ENCODE data around the gene TSHZ2.

TSHZ2 gene

DNA sequence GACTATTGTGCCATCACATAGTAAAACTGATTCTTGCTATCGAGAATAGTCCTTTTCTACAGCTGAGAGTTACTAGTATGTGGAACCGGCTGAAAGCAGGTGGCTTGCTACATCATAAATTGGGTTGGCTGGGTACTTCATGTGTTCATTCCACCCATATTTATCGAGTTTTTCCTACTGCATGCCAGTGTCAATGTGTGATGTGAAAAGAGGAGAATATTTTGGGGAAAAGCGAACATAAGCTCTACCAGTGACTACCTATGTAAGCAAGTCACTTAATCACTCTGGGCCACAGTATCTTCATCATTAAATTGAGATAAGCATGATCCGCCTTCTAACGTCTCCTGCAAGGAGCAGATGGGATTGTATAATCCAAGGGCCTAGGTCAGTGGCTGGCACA, 61.0 kb downstream of the TSHZ2 start:
- DNase-seq: no peak

DNA sequence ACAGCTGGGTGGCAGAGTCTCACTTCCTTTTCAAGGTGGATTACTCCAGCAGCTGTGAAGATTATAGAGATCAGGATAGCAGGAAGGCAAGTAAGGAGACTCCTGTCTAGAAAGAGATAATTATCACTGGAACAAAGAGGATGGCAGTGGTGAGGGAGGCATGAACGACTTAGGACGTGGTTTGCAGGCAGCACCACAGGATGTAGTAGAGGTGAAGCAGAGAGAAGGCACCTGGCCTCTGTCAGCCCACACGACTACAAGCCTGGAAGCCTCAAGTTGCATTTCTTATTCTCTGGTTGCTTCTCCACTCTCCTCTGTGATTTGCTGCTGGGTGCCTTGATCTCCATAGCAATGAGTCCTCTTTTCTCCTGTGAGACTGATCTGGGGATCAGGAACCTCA, 62.7 kb downstream of the TSHZ2 start:
- peak; percentile 21 for DNase-seq

DNA sequence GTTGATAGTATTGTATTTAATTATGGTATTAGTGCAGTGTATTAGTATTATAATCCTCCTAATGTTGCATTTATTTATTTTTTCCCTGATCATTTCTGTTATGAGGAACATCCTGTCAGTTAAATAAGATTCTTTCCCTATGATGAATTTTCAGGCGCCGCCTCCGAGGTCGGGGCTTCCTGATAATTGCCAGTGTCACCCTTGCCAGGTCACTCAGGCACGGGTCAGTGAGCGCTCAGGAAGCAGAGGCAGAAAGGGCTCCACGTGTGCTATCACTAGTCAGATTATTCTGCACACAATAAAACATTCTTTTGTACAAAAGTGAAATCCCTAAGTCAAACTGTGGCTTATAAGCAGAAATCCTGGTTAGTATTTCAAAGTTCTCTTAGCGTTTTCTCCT, 64.8 kb downstream of the TSHZ2 start:
- DNase-seq: no peak

DNA sequence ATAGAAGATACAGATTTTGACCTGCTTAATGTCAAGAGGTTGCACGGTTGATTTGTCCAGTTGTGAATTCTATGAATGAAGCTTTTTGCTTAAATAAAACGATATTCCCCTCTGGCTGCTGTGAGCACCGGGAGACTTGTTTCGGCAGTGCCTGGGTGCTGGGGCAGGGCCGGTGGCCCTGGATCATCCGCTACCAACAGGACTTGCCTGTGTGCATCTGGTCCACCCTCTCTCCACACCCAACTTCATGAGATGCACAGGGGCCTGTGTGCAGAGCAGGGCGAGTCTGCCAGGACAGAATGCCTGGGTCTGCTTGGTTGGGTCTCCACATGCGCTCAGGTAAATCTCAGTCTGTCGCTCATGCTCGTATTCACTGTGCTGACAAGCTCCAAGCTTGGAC, 65.5 kb downstream of the TSHZ2 start:
- DNase-seq: no peak

DNA sequence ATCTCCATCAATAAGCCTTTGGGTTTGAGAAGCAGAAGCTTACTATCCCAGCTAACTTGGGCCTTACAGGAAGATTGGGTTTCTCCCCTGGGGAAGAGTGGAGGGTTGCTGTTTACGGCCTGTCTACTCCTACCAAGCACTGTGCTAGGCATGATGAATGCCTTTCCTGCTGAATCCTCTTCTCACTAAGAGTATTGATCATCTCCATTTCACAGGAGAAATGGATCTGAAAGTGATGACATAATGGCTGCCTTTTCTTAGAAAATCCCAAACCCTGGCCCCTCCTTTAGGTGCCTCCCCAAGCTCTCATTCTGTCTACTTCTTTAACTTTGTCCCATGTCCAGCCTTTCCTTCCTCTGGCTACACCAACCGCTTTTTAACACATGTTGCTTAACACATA, 66.1 kb downstream of the TSHZ2 start:
- DNase-seq: no peak

DNA sequence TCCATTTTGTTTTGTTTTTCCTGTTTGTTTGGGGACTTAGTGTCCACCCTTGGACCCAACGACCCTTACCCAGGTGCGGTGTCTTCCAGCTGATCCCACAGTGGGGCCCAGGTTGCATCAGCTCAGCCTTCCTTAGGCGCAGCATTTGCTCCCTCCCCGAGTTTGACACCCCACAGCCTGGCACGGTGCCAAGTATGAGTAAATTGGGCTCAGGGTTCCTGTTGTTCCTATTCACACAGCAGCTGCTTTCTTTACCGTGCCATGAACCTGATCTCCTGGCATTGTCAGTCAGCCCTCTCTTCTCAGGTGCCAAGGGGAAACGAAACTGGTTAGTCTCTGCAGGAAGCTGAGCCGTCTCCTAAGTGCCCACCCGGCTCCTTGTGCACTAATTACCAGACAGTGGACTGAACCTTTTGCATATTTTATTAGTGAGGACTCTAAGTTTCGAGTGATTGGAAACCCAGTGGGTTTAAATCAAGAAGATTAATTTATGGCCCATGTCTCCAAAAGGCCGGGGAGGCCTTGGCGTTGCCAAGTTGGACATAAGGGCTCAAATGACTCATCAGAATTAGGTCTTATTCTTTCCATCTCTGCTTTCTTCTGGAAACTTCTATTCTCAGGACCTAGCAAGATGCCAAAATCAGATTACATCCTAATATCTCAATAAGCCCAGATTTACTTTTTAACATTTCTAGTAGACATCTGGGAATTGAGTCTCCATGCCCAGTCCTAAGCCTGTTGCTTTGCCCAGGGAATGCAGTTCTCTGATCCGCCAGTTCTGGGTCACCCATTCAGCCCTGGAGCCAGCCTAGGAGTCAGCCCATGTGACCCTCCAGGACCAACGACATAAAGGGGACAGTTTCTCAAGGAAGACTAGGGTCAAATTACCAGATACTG, 68.8 kb downstream of the TSHZ2 start:
- DNase-seq: no peak

DNA sequence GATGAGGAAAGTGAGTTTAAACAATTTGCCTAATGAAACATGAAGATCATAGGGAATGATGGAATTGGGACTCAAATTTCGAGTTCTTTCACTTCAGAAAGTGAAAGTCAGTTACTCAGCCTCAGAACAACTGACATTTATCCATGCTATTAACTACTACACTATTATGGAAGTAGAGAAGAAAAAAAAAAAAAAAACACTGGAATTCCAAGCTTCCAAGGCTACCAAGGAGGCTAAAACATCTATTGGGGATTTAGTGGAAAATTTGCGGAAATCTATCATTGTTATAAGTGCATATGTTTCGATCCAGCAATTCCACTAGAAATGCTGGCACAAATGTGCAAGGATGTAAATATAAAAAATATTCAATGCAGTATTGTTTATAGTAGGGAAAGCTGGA, 70.4 kb downstream of the TSHZ2 start:
- DNase-seq: no peak

DNA sequence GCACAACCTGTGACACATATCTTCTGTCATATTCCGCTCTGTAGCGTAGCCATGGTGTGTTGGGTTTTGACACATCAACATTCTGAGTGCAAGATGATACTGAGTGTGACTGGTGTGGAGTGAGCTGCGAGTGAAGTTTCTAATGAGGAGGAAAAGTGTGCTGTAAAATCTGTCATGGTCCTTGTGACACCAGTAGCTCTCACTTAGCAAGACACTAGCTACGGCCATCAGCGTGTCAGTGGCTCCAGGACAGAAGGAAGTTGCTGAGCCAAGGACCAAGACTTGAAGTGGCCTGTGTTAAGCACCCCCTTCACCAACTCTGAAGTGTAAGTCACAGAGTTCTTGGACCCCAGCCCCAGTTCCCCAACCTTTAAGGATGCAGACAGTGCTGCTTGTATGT, 72.1 kb downstream of the TSHZ2 start:
- DNase-seq: no peak

DNA sequence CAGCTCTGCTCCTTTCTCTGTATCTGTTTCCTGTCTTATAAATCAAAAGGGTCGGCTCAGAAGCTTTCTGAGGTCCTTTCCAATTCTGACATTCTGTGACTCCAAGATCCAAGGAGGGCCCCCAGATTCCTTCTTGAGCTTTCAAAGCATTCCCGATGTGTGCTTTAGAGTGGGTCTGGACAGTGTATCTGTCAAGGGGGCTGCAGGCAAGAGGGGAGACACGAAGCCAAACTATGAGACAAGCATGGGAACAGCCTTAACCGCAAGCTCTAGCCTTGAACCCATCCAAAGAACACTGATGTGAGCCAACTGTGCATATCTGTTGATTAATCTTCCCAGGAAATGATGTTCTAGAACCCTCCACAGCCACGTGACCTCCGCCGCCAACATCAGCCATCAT, 73.8 kb downstream of the TSHZ2 start:
- no peak for DNase-seq

DNA sequence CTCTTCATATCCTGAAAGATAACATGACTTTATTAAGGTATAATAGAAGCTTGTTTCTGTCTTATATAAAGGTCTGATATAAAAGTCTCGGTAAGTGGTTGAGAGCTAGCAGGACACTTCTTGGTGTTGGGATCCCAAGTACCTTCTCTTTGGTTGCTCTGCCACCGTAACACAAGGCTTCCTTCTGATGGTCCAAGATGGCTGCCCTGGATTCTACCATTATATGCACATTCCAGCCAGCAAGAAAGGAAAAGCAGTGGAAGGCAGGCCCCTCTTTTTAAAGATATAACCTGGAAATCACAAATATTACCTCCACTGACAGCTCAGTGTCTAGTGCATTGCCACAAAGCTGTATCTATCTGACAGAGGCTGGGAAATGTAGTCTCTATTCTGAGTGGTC, 75.0 kb downstream of the TSHZ2 start:
- no peak for DNase-seq

DNA sequence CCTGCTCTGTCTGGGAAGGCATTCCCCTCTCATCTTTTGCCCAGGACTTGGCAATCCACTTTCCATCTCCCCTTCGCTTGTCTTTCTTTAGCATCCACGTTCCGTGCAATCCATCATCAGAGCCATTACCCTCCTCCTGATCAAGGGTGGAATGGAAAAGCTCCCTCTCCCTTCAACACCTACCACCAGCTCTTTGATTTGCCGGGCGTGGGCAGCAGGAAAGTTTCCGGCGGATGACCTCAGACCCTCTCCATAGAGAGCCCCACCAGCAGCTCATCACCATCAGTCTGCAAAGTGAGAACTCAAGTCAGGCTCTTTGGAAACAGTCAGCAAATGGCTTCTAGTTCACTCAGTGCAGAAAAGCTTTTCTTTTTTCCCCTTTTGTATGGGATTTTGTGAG, 76.2 kb downstream of the TSHZ2 start:
- no peak for DNase-seq

DNA sequence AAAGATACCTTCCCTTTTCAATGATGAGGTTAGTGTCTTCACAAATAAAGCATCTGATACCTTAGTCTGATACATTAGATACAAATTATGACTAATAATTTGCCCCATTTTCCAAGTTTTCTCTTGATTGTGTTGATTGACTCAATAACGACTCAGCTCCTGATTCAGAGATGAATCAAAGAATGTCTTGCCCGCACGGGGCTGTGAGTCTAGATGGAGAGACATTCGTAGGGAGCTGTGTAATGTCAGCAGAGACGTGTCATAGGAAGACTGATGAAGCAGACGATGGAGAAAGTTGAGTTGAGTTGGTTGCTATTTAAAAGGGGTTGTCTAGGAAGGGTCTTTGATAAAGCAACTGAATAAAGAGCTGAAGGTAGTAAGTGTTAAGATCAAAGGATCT, 78.2 kb downstream of the TSHZ2 start:
- peak; percentile 65 for DNase-seq

DNA sequence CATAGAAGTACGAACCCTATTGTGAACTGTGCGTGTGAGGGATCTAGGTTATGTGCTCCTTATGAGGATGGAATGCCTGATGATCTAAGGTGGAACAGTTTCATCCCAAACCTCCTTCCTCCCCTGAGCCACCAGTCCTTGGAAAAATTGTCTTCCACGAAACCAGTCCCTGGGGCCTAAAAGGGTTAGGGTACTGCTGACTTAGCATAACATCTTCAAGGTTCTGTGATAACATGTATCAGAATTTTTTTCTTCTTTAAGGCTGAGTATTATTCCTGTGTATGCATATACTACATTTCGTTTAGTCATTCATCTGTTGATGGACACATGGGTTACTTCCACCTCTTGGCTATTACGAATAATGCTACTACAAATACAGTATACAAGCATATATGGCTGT, 80.2 kb downstream of the TSHZ2 start:
- DNase-seq: no peak

DNA sequence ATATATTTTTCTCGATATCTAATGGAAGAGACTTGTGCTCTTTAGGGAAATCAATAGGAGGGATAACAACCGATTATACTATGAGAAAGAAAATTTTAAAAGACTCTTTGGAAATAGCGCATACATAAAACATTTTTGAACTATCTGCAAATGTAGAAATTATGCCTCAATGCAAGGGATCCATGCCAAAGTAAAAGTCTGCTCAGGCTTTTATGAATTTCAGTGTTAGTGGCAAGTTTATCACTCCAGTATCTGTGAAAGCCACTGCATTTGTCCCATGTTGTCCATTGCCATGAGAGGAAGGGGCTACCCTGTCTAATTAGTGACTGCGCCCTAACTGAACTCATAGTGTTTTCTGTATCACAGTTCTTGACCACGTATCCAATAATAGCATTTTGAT, 81.4 kb downstream of the TSHZ2 start:
- DNase-seq: no peak

DNA sequence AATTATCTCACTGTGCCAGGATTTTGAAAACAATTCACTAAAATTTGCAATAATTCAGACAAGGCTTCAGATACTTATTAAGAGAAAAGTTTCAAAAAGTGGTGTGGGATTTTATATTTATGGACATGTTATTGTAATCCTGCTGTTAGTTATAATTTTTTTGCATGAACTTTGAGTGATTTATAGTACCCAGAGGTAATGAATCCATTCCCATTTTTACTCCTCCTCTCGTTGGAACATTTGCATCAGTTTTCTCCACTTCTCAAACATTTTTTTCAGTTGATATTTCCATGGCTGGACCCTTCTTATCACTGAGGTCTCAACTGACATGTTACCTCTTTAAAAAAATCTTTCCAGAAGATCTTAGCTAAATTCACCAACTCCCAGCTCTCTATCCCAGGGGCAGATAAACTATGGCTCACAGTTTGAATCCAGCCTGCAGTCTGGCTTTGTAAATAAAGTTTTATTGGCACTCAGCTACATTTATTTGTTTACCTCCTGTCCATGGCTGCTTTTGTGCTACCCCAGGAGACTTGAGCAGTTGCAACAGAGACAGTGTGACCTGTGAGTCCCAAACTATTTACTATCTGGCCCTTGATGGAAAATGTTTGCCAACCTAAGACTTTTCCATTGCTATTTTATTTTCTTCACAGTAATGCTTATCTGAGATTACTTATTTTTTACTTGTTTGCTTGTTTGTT, 83.4 kb downstream of the TSHZ2 start:
- no peak for DNase-seq

DNA sequence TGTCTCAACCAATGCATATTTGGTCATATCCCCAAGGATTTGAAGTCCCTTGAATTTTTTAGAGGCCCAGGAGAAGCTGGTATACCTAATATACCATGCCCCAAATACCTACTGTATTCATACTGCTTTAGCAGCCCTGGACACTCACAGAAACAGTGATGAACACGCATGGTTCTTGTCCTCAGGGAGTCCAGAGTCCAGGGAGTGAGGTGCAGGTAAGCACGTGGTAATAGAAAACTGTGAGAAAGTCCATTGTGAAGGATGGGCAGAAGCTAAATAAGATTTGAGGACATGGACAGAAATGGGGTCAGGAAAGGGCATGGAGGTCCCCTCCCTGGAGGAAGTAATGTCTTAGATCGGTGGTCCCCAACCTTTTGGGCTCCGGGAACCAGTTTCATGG, 85.4 kb downstream of the TSHZ2 start:
- DNase-seq: no peak

DNA sequence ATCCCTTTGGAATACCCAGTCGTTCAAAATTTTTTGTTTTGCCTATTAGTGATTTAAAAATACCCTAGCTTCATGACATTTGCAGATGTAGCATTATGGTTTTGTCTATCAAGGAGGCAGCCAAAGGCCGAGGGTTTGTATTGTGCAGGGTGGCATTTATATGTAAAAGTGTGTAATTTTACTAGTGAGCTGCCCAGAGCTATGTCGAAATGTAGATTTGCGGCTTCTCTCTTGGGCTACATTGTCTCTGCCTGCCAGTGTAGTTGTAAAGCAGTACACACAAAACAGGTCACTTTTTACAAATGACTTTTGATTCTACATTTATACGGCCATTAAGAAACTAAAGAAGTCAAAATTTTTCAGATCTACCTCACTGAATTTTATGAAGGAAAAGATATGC, 87.7 kb downstream of the TSHZ2 start:
- no peak for DNase-seq

DNA sequence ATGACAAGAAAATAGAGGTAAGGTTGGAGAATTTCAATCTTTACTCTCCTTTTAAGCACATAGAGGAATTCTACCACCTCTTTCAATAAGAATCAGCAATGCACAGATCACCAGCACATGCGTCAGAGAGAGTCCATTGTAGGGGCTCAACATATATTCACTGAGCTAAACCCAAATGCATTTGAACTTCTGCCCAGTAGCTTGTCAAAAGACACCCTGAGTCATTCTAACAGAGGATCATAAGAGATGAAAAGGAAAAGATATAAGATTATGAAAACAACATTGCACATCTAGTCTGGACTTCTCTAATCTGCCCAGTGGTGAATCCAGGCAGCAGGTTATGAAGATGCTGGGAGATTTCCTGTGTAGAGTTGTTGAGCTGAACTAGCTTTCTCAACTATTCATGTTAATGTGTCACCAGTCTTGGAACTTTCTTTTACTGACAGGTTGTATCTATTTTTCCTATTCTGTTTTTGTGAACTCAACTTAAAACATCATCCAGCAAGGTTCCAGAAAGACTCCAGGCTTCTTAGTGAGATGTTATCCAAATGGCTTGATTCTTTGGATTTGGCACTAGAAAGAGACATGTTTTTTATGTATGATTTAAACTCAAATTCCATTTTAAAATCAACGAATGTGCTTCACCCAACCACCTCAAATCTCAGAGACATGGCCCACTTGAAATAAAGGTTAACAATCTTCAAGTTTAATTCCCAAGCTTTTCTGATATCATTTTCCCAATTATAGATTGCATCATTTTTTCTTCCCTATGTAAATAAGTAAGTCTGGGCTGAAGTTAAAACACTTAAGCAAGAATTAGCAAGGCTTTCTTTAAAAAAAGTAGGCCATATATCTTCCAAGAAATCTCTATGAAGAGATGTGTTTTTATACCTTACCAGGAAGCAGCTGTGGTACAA, 89.3 kb downstream of the TSHZ2 start:
- no peak for DNase-seq

DNA sequence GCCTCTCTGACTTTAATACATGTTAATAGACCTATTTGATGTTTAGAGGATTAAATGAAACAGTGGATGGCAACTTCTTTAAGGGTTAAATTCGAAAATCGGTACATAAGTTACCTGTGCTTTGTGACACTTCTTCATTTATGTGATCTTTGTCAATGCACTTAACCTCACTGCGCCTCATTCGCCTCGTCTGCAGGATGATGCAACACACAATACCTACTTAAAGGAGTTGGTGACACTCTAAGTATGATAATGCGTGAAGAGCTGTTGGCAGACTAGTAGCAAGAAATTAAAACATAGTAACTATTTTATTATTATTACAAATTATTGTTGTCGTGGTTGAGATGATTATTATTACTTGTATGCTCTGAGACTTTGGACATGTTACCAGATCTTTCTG, 92.8 kb downstream of the TSHZ2 start:
- DNase-seq: no peak

DNA sequence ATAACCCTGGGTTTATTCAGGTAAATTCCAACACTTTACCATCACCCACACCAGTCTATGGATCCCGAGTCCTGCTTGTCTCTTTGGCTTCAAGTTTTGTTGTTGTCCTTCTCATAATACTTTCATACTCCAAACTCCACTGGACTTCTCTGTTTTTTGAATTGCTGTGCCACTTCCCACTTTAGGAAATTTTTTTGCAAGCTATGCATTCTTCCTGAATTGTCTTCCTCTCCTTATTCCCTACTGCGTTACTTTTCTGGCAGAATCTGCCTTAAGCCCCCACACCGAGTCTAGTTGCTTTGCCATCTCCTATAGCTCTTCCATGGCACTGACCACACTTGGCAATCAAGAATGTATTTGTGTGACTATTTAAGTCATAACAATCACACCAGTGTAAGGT, 96.1 kb downstream of the TSHZ2 start:
- no peak for DNase-seq

DNA sequence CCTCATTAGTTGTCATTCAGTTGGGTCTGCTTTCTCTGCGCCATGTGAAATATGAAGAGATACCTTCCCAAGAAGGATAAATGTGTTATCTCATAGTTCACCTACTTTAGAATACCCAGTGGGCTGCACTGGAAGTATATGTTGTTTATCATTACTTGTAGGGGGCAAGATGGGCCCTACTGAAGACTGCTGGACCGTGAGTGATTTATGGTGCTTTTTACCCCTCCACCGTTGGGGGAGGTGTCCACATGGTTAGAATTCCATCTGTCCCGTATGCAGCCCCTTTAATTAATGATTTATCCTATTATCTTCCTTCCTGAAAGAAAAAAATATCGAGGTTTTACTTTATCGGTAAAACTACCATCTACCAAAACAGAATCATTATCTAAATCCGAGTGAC, 97.0 kb downstream of the TSHZ2 start:
- no peak for DNase-seq

DNA sequence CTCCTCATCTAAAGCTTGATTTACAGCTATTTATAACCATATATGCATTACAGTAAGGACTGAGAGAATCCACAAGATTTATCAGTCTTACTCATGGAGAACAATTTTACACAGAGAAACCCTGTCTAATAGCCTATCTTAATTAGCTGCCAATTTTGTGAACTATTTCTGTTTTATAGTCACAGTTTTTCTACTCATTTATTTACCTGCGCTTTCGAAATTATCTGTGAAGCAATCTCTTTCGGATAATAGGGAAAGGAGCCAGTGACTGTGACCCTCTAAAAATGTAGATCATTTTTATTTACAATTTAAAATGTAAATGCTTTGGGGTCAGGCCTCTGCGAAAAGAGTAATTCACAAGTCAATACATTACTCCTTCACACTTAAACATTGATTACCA, 98.1 kb downstream of the TSHZ2 start:
- no peak for DNase-seq

DNA sequence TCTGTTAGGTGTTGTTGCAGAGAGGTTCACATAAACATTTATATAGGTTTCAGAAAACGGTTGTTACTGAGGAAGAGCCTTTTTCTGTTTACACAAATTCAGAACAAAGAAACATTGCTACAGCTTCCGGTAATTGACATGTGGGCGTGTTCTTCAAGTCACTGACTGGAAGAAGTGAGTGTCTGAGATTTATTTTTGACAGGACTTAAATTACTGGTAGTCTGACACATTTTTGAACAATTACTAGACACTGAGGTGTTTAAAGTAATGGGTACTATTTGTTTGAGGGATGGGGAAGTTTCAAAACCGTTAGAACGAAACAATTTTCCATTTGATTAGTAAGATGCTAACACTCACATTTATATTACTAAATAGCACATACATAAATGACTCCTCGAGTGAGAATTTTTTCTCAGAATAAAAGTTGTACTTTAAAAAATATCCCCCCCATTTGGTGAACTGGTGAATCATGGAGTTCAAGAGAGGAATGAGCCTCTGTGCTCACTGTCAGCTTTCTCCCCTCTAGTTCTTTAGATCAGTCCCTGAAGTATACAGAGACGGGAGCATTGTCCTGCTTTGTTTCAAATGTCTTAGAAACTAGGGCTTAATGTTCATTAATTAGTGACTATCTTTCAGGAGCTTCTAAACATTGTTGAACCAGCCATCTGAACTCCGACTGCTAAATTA, 98.7 kb downstream of the TSHZ2 start:
- peak; percentile 51 for DNase-seq

Data from activated naive CD4-positive, alpha-beta T cell treated with anti-CD3 and anti-CD28 coated beads, Interleukin-2, amount 50 U/mL, for 16 hours (primary cell).